ENCODE measurements around the gene TAS2R20.

Gene TAS2R20

GRCh38 chr12:10982244-10982643, 15.9 kb downstream of the TAS2R20 start:
- no peak overlapping the region for H3K4me3 Mint-ChIP-seq
- H3K36me3 Mint-ChIP-seq: peaks cover 10% of the 10 kb centered on the region
- no peaks in the 10 kb centered on the region for H3K27me3 Mint-ChIP-seq

DNA sequence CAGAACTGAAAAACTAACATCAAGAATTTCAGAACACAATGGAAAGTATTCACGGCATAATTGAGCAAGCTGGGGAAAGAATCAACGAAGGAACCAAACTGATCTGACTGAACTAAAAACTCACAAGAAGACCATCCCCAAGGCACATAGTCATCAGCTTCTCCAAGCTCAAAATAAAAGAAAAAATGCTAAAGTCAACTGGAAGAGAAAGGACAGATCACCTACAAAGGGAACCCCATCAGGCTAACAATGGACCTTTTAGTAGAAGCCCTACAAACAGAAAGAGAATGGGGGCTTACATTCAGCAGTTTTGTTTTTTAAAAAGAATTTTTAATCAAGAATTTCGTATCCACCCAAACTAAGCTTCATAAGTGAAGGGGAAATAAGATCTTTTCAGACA, 23.1 kb downstream of the TAS2R20 start:
- no peak overlapping the region for H3K4me3 Mint-ChIP-seq
- peaks cover 21% of the 10 kb centered on the region for H3K4me1 Mint-ChIP-seq
- peaks cover 23% of the 10 kb centered on the region for H3K36me3 Mint-ChIP-seq
- H3K27me3 Mint-ChIP-seq: no peaks in the 10 kb centered on the region
- H3K9me3 Mint-ChIP-seq: no peaks in the 10 kb centered on the region
- ATAC-seq: no peak
- H3K27ac Mint-ChIP-seq: no peak overlapping the region

More at GRCh38 chr12:10982244-10982643, 15.9 kb downstream of the TAS2R20 start:
- Mint-ChIP-seq H3K4me1 (peaks cover 6% of the 10 kb centered on the region), H3K27ac (no peak overlapping the region), H3K9me3 (no peaks in the 10 kb centered on the region)
- no peak for ATAC-seq

GRCh38 chr12:10968765-10969456, 29.2 kb downstream of the TAS2R20 start:
- no peak for ATAC-seq
- Mint-ChIP-seq H3K36me3 (peaks cover 32% of the 10 kb centered on the region), H3K9me3 (peaks cover 2% of the 10 kb centered on the region), H3K4me3 (no peak overlapping the region), H3K27me3 (no peaks in the 10 kb centered on the region), H3K27ac (no peak overlapping the region), H3K4me1 (peaks cover 7% of the 10 kb centered on the region)

DNA sequence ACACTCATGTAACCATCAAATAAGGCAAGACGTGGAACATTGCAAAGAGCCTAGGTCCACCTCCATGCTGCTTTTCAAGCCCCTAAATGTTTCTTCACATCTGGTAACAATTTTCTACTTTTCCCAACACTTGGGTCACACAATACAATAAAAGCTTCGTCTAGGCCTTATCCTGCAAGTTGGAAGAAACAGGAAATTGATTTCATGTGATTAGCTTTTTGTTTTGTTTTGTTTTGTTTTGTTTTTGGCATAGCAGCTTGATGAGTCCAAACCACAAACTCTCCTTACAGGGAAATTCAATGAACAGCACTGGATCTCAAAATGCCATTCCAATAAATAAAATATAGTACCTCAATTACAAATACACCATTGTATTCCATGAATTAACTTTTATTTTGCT, 30.7 kb downstream of the TAS2R20 start:
- Mint-ChIP-seq H3K4me3 (no peak overlapping the region), H3K4me1 (peaks cover 10% of the 10 kb centered on the region), H3K9me3 (peaks cover 2% of the 10 kb centered on the region), H3K27ac (no peak overlapping the region), H3K36me3 (peaks cover 26% of the 10 kb centered on the region), H3K27me3 (no peaks in the 10 kb centered on the region)
- no peak for ATAC-seq

- H3K4me3 Mint-ChIP-seq: no peak overlapping the region
- H3K36me3 Mint-ChIP-seq: peaks cover 33% of the 10 kb centered on the region
- no peak overlapping the region for H3K27ac Mint-ChIP-seq
- no peaks in the 10 kb centered on the region for H3K27me3 Mint-ChIP-seq
- ATAC-seq: no peak
- peaks cover 20% of the 10 kb centered on the region for H3K4me1 Mint-ChIP-seq
- H3K9me3 Mint-ChIP-seq: peaks cover 2% of the 10 kb centered on the region
Observed at GRCh38 chr12:10966314-10966713, 31.8 kb downstream of the TAS2R20 start.

DNA sequence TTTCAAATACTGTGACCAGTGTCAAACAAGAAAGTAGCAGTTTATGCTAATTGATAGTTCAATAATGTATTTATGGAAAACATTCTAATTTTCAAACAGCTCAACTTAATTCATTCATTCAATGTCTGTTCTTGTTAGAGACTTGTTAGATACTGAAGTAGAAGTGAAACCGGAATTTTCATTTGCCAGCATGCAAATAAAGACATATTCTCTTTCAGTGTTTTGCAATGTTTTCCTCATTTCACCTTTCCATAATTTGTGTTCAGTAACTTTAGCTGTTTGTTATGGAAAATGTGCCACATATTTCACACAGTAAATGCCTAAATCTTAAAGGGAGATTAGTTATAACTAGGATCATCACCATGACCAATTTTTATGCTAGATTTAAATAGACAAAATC, 32.6 kb downstream of the TAS2R20 start:
- Mint-ChIP-seq H3K27me3 (no peaks in the 10 kb centered on the region), H3K36me3 (peaks cover 33% of the 10 kb centered on the region), H3K9me3 (peaks cover 2% of the 10 kb centered on the region), H3K27ac (no peak overlapping the region), H3K4me1 (peaks cover 26% of the 10 kb centered on the region), H3K4me3 (no peak overlapping the region)
- ATAC-seq: no peak

DNA sequence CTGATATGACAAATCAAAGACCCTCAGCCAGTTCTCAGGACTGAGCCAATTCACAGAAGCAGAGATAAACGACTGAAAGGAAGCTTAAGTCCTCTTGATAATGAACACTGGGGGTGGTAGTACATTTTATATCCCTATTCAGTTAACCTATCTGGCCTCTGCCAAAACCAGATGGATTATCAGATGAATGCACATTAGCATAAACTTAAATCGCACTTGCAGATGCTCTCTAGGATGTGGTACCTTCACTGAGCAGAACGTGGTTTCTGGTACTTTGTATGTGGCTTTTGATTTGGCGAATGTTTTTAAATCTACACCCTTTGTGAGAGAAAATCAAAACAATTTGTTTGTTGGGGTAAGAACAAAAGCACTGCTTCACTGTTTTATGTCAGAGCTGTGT, 37.9 kb downstream of the TAS2R20 start:
- peaks cover 51% of the 10 kb centered on the region for H3K36me3 Mint-ChIP-seq
- no peak overlapping the region for H3K27ac Mint-ChIP-seq
- H3K27me3 Mint-ChIP-seq: no peaks in the 10 kb centered on the region
- peaks cover 13% of the 10 kb centered on the region for H3K9me3 Mint-ChIP-seq
- no peak for ATAC-seq
- no peak overlapping the region for H3K4me3 Mint-ChIP-seq
- peaks cover 28% of the 10 kb centered on the region for H3K4me1 Mint-ChIP-seq

- H3K4me3 Mint-ChIP-seq: no peak overlapping the region
- peaks cover 55% of the 10 kb centered on the region for H3K36me3 Mint-ChIP-seq
- no peak overlapping the region for H3K27ac Mint-ChIP-seq
- ATAC-seq: no peak
- H3K4me1 Mint-ChIP-seq: peaks cover 28% of the 10 kb centered on the region
- H3K27me3 Mint-ChIP-seq: no peaks in the 10 kb centered on the region
- peaks cover 13% of the 10 kb centered on the region for H3K9me3 Mint-ChIP-seq
Observed at GRCh38 chr12:10959804-10960203, 38.3 kb downstream of the TAS2R20 start.

DNA sequence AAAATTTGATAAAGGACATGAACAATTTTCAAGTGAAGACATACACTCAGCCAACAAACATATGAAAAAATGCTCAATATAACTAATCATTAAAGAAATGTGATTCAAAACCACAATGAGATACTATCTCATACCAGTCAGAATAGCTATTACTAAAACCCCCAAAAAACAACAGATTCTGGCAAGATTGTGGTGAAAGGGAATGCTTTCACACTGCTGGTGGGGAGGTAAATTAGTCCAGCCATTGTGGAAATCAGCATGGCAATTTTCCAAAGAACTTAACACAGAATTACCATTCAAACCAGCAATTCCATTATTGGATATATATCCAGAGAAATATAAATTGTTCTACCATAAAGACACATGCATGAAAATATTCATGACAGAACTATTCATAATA, 40.4 kb downstream of the TAS2R20 start:
- H3K4me3 Mint-ChIP-seq: no peak overlapping the region
- peaks cover 13% of the 10 kb centered on the region for H3K9me3 Mint-ChIP-seq
- H3K36me3 Mint-ChIP-seq: peaks cover 67% of the 10 kb centered on the region
- peaks cover 28% of the 10 kb centered on the region for H3K4me1 Mint-ChIP-seq
- H3K27me3 Mint-ChIP-seq: no peaks in the 10 kb centered on the region
- no peak overlapping the region for H3K27ac Mint-ChIP-seq
- ATAC-seq: no peak

DNA sequence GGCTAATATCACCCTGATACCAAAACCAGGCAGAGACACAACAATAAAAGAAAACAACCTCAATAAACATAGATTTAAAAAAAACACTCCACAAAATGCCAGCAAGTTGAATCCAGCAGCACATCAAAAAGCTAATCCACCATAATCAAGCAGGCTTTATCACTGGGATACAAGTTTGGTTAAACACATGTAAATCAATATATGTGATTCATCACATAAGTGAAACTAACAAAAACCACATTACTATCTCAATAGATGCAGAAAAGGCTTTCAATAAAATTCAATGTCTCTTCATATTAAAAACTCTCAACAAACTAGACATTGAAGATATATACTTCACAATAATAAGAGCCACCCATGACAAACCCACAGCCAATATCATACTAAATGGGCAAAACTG, 42.0 kb downstream of the TAS2R20 start:
- no peaks in the 10 kb centered on the region for H3K27me3 Mint-ChIP-seq
- peaks cover 69% of the 10 kb centered on the region for H3K36me3 Mint-ChIP-seq
- peaks cover 13% of the 10 kb centered on the region for H3K9me3 Mint-ChIP-seq
- no peak for ATAC-seq
- H3K4me1 Mint-ChIP-seq: peaks cover 14% of the 10 kb centered on the region
- H3K4me3 Mint-ChIP-seq: no peak overlapping the region
- no peak overlapping the region for H3K27ac Mint-ChIP-seq

- H3K27ac Mint-ChIP-seq: no peak overlapping the region
- H3K9me3 Mint-ChIP-seq: peaks cover 18% of the 10 kb centered on the region
- H3K36me3 Mint-ChIP-seq: peaks cover 72% of the 10 kb centered on the region
- H3K4me3 Mint-ChIP-seq: no peak overlapping the region
- no peak for ATAC-seq
- H3K4me1 Mint-ChIP-seq: peaks cover 10% of the 10 kb centered on the region
- no peaks in the 10 kb centered on the region for H3K27me3 Mint-ChIP-seq
Observed at GRCh38 chr12:10952645-10953044, 45.5 kb downstream of the TAS2R20 start.

Data from stimulated activated memory B cell treated with anti-CD40 and anti-IgM and Interleukin-4, amounts not matched to agents 10 μg/mL and 1 μg/mL and 100 μg/mL, for 72 hours (primary cell).